NCI-H1417 (cell line): Measurements from ENCODE around the gene C1GALT1.
"Not testable (repeated sequence)": the region's sequence is repeated elsewhere in the genome, so short reads cannot be mapped to it uniquely, and the experiment has no call there.

Source experiments
- DNase-seq, 3 experiments: peaks; one replicate each; lab custom pipeline; 2025; lab: John Stamatoyannopoulos, UW

The C1GALT1 gene

GRCh38 chr7:7182156-7183060, at the start of gene C1GALT1:
Gene C1GALT1 (plus strand): TSS chr7:7182544. CDS start chr7:7234320, 51,776 bp downstream.
- peak; percentile 96 to 99 (median 99) for DNase-seq

- no peak for DNase-seq
These were observed 48.3 kb upstream of the C1GALT1 start for GRCh38 chr7:7134046-7134445.

- no peak for DNase-seq
These were observed 47.3 kb upstream of the C1GALT1 start for GRCh38 chr7:7135074-7135473.

- not testable (repeated sequence) for DNase-seq
These were observed 46.4 kb upstream of the C1GALT1 start for GRCh38 chr7:7135924-7136323.

GRCh38 chr7:7136466-7137381, 45.6 kb upstream of the C1GALT1 start:
- DNase-seq, result peak in 1 of 3 experiments; percentile 61

GRCh38 chr7:7138897-7139296, 43.4 kb upstream of the C1GALT1 start:
- no peak for DNase-seq

GRCh38 chr7:7143404-7143803, 38.9 kb upstream of the C1GALT1 start:
- DNase-seq, result not testable (repeated sequence)

GRCh38 chr7:7145151-7145550, 37.2 kb upstream of the C1GALT1 start:
- not testable (repeated sequence) for DNase-seq

GRCh38 chr7:7146837-7147236, 35.5 kb upstream of the C1GALT1 start:
- no peak for DNase-seq

GRCh38 chr7:7148798-7149481, 33.4 kb upstream of the C1GALT1 start:
- DNase-seq, result no peak

GRCh38 chr7:7151285-7151684, 31.1 kb upstream of the C1GALT1 start:
- no peak for DNase-seq

- no peak for DNase-seq
These were observed 30.5 kb upstream of the C1GALT1 start for GRCh38 chr7:7151865-7152264.

GRCh38 chr7:7152315-7152714, 30.0 kb upstream of the C1GALT1 start:
- no peak for DNase-seq

GRCh38 chr7:7154355-7154754, 28.0 kb upstream of the C1GALT1 start:
- not testable (repeated sequence) for DNase-seq

GRCh38 chr7:7156663-7157062, 25.7 kb upstream of the C1GALT1 start:
- no peak for DNase-seq

GRCh38 chr7:7157177-7157886, 25.0 kb upstream of the C1GALT1 start:
- no peak for DNase-seq

- no peak for DNase-seq
These were observed 24.5 kb upstream of the C1GALT1 start for GRCh38 chr7:7157887-7158271.

- peak in 2 of 3 experiments; percentile 8 to 77 for DNase-seq
These were observed 23.2 kb upstream of the C1GALT1 start for GRCh38 chr7:7159063-7159658.

GRCh38 chr7:7164591-7164990, 17.8 kb upstream of the C1GALT1 start:
- no peak for DNase-seq

GRCh38 chr7:7165372-7165771, 17.0 kb upstream of the C1GALT1 start:
- DNase-seq, result no peak

GRCh38 chr7:7166318-7166717, 16.0 kb upstream of the C1GALT1 start:
- no peak for DNase-seq
